ENCODE results near the gene KCNA10. TPM values are rescaled to one million over a fixed set of nuclear protein-coding genes. Genes with fewer than 3 reads are reported as not detected.

The KCNA10 gene
- total RNA-seq, 1 experiment from 2014 or later = not detected

- Histone ChIP-seq H4K20me1 (ENCODE audit: control insufficient read depth, insufficient read depth, insufficient read length) (no peaks in the 10 kb centered on the region), H3K4me2 (ENCODE audit: insufficient read depth, insufficient read length, low read length) (no peak overlapping the region), H3K56ac (ENCODE audit: insufficient read length, low read depth, low read length) (no peak overlapping the region), H3K14ac (ENCODE audit: insufficient read depth, low read length) (no peak overlapping the region; the same call in 1 of the 2 replicates), H3T11ph (ENCODE audit: low read length) (no peak overlapping the region), H2BK120ac (ENCODE audit: low read depth, low read length, poor library complexity, severe bottlenecking) (no peak overlapping the region), H3K4me1 (ENCODE audit: insufficient read depth, low read length) (peaks cover 4% of the 10 kb centered on the region; the same call in 1 of the 2 replicates), H2AFZ (ENCODE audit: low read length) (no peak overlapping the region), H2BK15ac (ENCODE audit: low read depth, low read length) (no peak overlapping the region), H2BK12ac (ENCODE audit: insufficient read length, low read depth, low read length) (no peak overlapping the region), H3K4ac (ENCODE audit: low read depth, low read length) (no peak overlapping the region), H3K18ac (ENCODE audit: insufficient read length, low read depth, low read length) (no peak overlapping the region), H3K79me1 (ENCODE audit: insufficient read depth, low read depth, low read length, poor library complexity, severe bottlenecking) (no peaks in the 10 kb centered on the region), H3K79me2 (ENCODE audit: insufficient read depth, low read length) (no peaks in the 10 kb centered on the region), H3K27ac (ENCODE audit: insufficient read length, low read depth, low read length) (no peak overlapping the region), H3K9ac (ENCODE audit: extremely low read depth, insufficient read length, low read length) (no peak overlapping the region), H4K8ac (replicated peaks; ENCODE audit: insufficient read length, low read depth, low read length) (no peak overlapping the region), H2BK20ac (ENCODE audit: low read depth, low read length, poor library complexity, severe bottlenecking) (no peak overlapping the region), H3K27me3 (ENCODE audit: insufficient read depth, low read length) (no peaks in the 10 kb centered on the region), H3K23me2 (ENCODE audit: insufficient read length, low read depth, low read length, poor library complexity, severe bottlenecking) (no peaks in the 10 kb centered on the region), H2BK5ac (ENCODE audit: insufficient read length, low read length) (no peak overlapping the region), H4K5ac (ENCODE audit: insufficient read length, low read depth, low read length) (no peak overlapping the region), H4K91ac (ENCODE audit: insufficient read length, low read depth, low read length) (no peak overlapping the region), H2AK5ac (ENCODE audit: insufficient read length, low read length) (no peak overlapping the region), H3K9me3 (ENCODE audit: control insufficient read depth, low read depth, low read length) (no peaks in the 10 kb centered on the region), H3K23ac (ENCODE audit: insufficient read length, low read depth, low read length) (no peak overlapping the region)
- WGBS (ENCODE audit: extremely low coverage, insufficient read length, low lambda C conversion rate) = no CpG with 5 or more reads among the region's 5 CpGs
- H3K36me3 Mint-ChIP-seq (ENCODE audit: insufficient read depth in 1 of 3, low read depth in 3 of 3) = peaks cover 3 to 6% (median 5%) of the 10 kb centered on the region in 3 experiments; a peak in 6 of 7 replicates
- peaks cover 17 to 22% of the 10 kb centered on the region in 2 experiments for H3K4me1 Mint-ChIP-seq
- H3K27ac Mint-ChIP-seq = no peak overlapping the region
- TF ChIP-seq CTCF (conservative IDR thresholded peaks at IDR 0.05) = no peak
- no peak overlapping the region for H3K4me3 Mint-ChIP-seq
- peaks cover 27% of the 10 kb centered on the region for H3K27me3 Mint-ChIP-seq (ENCODE audit: low read depth)
- no peak for DNase-seq
- peaks cover 8 to 16% of the 10 kb centered on the region in 2 experiments for H3K9me3 Mint-ChIP-seq
These were observed 3.1 kb downstream of the KCNA10 start for GRCh38 chr1:110515891-110516290.

All from H9 (cell line).